HG02884 (cell line): ENCODE results near the gene LRRC37A2.
"Not testable (repeated sequence)": the region's sequence is repeated elsewhere in the genome, so short reads cannot be mapped to it uniquely, and the experiment has no call there.

ENCODE experiments used
- ATAC-seq: cut with Tn5 transposase; IDR thresholded peaks from one replicate; pipeline ENCODE4 v1.9.1; 2021; ENCODE audit warnings: mild to moderate bottlenecking, moderate library complexity; ENCODE audit not compliant: unreplicated experiment

Gene LRRC37A2

GRCh38 chr17:46591332-46591731 is 79.1 kb downstream of the LRRC37A2 start:
- ATAC-seq, result not testable (repeated sequence)

- not testable (repeated sequence) for ATAC-seq
Measured at GRCh38 chr17:46598344-46598931, 86.2 kb downstream of the LRRC37A2 start.

DNA sequence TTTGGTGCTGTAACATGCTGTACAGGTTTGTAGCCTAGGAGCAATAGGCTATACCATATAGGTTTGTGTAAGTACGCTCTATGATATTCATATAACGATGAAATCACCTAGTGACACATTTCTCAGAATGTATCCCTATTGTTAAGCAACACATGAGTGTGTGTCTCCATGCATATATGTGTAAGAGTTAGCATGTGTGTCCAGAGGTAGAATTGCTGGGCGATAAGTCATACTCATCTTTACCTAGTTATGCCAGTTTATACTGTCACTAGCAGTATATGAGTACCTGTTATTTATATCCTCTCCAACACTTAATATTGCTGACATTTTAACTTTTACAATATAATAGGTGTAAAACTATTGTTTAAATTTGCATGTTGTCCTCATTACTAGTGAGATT is 88.5 kb downstream of the LRRC37A2 start:
- not testable (repeated sequence) for ATAC-seq

DNA sequence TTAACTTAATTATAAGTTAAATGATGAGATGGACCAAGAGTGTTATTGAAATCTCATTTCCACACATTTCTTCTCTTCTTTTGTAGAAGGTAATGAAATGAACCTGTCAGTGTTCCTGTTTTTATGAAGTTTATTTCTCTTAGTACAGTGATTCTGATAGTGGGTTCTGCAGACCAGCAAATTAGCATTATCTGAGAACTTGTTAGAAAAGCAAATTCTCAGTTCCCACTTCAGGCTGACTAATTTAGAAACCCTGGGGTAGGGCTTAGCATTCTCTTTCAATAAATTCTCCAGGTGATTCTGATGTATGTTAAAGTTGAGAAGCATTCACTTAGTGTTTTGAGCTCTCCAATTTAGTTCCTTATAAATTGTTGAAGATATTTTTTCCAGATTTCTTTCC is 90.9 kb downstream of the LRRC37A2 start:
- not testable (repeated sequence) for ATAC-seq
